Measurements from ENCODE around the gene TRABD2B.

The TRABD2B gene

GRCh38 chr1:47788761-47789160, 208.4 kb downstream of the TRABD2B start:
- DNase-seq, result no peak

GRCh38 chr1:47787560-47787959, 209.6 kb downstream of the TRABD2B start:
- DNase-seq, result no peak

- DNase-seq, result no peak
Measured at GRCh38 chr1:47786316-47786715, 210.9 kb downstream of the TRABD2B start.

GRCh38 chr1:47785561-47786271, 211.5 kb downstream of the TRABD2B start:
- DNase-seq, result no peak

GRCh38 chr1:47785118-47785517, 212.1 kb downstream of the TRABD2B start:
- no peak for DNase-seq

- DNase-seq, result no peak
Measured at GRCh38 chr1:47784497-47784822, 212.7 kb downstream of the TRABD2B start.

- DNase-seq, result no peak
Measured at GRCh38 chr1:47783638-47784496, 213.3 kb downstream of the TRABD2B start.

- no peak for DNase-seq
Measured at GRCh38 chr1:47782414-47783166, 214.6 kb downstream of the TRABD2B start.

- DNase-seq, result no peak
Measured at GRCh38 chr1:47781171-47781959, 215.8 kb downstream of the TRABD2B start.

- DNase-seq, result no peak
Measured at GRCh38 chr1:47780469-47780995, 216.7 kb downstream of the TRABD2B start.

- no peak for DNase-seq
Measured at GRCh38 chr1:47779613-47780012, 217.6 kb downstream of the TRABD2B start.

GRCh38 chr1:47778280-47778679, 218.9 kb downstream of the TRABD2B start:
- DNase-seq, result no peak

GRCh38 chr1:47777322-47777721, 219.9 kb downstream of the TRABD2B start:
- DNase-seq, result no peak

- DNase-seq, result no peak
Measured at GRCh38 chr1:47776667-47777131, 220.5 kb downstream of the TRABD2B start.

GRCh38 chr1:47774986-47775834, 222.0 kb downstream of the TRABD2B start:
- no peak for DNase-seq

GRCh38 chr1:47772960-47773682, 224.1 kb downstream of the TRABD2B start:
- no peak for DNase-seq

GRCh38 chr1:47772281-47772680, 224.9 kb downstream of the TRABD2B start:
- no peak for DNase-seq

GRCh38 chr1:47771751-47772150, 225.4 kb downstream of the TRABD2B start:
- DNase-seq, result no peak

- no peak for DNase-seq
Measured at GRCh38 chr1:47769983-47770382, 227.2 kb downstream of the TRABD2B start.

GRCh38 chr1:47769295-47769694, 227.9 kb downstream of the TRABD2B start:
- DNase-seq, result no peak

- DNase-seq, result no peak
Measured at GRCh38 chr1:47767741-47768100, 229.5 kb downstream of the TRABD2B start.
